Subcutaneous abdominal adipose tissue (tissue), 5 donors: ENCODE data around the gene PMEPA1.
A peak's percentile ranks its signal among the peaks of the same experiment; 100 is the strongest.

Experiments used
- H3K27ac ChIP-seq: one replicate; pipeline ENCODE4 v1.7.0; 2013; ENCODE audit warnings: low read depth, mild to moderate bottlenecking, inconsistent platforms, low read length, moderate library complexity
- H3K27me3 ChIP-seq, 5 donors: one replicate each; pipeline ENCODE4 v1.7.0; 2013; ENCODE audit warnings: low read length in 5 of 5, inconsistent platforms in 1 of 5; ENCODE audit not compliant: control insufficient read depth in 5 of 5, insufficient read depth in 4 of 5
- H3K36me3 ChIP-seq, 5 donors: one replicate each; pipeline ENCODE4 v1.7.0; 2013; ENCODE audit warnings: low read length in 5 of 5; ENCODE audit not compliant: control insufficient read depth in 5 of 5, insufficient read depth in 5 of 5
- H3K4me1 ChIP-seq, 5 donors: one replicate each; pipeline ENCODE4 v1.7.0; 2013; ENCODE audit warnings: low read length in 5 of 5, mild to moderate bottlenecking in 3 of 5, moderate library complexity in 1 of 5; ENCODE audit not compliant: control insufficient read depth in 5 of 5, insufficient read depth in 5 of 5
- H3K4me3 ChIP-seq, 5 donors: one replicate each; pipeline ENCODE4 v1.7.0; 2013; ENCODE audit warnings: low read length in 5 of 5, low read depth in 1 of 5
- H3K9ac ChIP-seq, 5 donors: one replicate each; pipeline ENCODE4 v1.7.0; 2013; ENCODE audit warnings: low read length in 5 of 5, mild to moderate bottlenecking in 4 of 5, moderate library complexity in 3 of 5
- H3K9me3 ChIP-seq, 5 donors: one replicate each; pipeline ENCODE4 v1.7.0; 2013; ENCODE audit warnings: low read length in 5 of 5; ENCODE audit not compliant: control insufficient read depth in 5 of 5
- donor health status: healthy.
- donor health status: healthy.
- donor health status: healthy.
- donor health status: healthy.
- donor health status: healthy.

Gene PMEPA1, protein sequence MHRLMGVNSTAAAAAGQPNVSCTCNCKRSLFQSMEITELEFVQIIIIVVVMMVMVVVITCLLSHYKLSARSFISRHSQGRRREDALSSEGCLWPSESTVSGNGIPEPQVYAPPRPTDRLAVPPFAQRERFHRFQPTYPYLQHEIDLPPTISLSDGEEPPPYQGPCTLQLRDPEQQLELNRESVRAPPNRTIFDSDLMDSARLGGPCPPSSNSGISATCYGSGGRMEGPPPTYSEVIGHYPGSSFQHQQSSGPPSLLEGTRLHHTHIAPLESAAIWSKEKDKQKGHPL

DNA sequence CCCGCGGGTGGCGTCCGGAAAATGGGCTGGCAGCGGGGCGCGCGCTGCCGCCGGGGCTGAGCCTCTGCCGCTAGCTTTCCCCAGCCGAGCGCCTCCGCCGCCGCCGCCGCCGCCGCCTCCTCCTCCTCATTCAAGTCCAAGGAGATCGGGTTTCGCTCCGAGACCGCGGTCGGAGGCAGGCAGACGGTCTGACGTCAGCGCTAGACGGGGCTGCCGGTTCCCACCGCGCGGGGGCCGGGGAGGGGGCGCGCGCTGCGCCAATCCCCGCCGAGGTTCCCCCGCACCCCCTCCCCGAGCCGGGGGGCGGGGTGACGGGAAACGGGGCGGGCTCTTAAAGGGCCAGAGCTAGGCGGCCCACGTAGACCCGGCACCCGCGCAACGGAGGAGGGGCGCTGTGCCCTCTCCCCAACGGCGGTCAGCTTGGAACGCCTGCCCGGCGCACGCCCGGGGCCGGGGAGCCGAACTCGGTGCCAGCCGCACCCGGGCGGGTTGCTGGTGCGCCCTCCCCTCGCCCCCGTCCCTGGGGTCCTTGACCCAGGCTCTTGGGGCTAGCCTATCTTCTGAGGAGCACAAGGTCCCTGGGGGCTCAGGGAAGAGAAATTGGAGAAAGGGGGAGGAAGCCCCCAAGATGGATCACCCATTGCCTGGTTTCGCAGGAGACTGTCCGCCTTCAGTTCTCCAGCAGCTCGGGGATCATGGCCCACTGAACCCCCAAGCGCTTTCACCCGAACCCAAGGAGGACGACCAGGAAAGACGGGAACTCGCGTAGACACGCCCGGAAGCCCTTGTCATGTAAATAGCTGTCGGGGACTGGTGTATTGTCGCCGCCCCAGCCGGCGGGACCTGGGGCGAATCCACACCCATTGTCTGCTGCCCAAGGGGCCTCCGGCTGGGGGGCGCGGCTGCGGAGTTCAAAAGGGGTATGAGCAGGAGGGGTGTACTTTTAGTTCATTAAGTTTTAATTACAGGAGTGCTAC, at the start of gene PMEPA1:
PMEPA1 (minus strand) TSS at position 193 of the 977 bp plus-strand sequence. CDS start 433 bp downstream, outside the sequence.
- no peaks in the 10 kb centered on the region for H3K36me3 ChIP-seq
- H3K4me3 ChIP-seq: peak within 1 kb of the TSS; percentile 84 to 95 (median 92)
- H3K9me3 ChIP-seq: no peaks in the 10 kb centered on the region
- H3K27me3 ChIP-seq: no peaks in the 10 kb centered on the region
- peak within 1 kb of the TSS; percentile 84 to 96 (median 91) for H3K9ac ChIP-seq
- H3K4me1 ChIP-seq: peaks cover 10 to 86% (median 75%) of the 10 kb centered on the region in 5 donors
- H3K27ac ChIP-seq: peak within 1 kb of the TSS; percentile 95

DNA sequence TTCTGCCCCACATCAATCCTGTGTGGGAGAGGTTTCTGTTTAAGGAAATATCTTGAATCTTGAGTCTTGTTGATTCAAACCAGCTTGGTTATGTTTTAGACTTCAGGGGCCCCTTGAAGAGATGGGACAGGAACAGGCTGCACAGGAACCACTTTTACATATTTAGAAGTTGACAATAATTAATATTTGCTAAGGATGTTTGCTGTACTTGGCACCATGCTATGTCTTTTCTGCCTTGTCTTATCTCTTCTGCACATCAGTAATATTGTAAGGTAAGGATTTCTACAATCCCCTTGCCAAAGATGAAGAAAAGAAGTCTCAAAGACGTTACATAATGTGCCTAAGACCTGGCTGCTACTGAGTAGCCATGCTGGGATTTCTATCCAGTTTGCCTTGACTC, 48.0 kb upstream of the PMEPA1 start:
- Histone ChIP-seq H3K27me3 (peaks cover 0 to 3% (median 0%) of the 10 kb centered on the region in 5 donors), H3K36me3 (no peaks in the 10 kb centered on the region), H3K4me1 (no peaks in the 10 kb centered on the region), H3K9ac (no peak overlapping the region), H3K27ac (no peak overlapping the region), H3K9me3 (peaks cover 0 to 12% (median 8%) of the 10 kb centered on the region in 5 donors), H3K4me3 (no peak overlapping the region)

DNA sequence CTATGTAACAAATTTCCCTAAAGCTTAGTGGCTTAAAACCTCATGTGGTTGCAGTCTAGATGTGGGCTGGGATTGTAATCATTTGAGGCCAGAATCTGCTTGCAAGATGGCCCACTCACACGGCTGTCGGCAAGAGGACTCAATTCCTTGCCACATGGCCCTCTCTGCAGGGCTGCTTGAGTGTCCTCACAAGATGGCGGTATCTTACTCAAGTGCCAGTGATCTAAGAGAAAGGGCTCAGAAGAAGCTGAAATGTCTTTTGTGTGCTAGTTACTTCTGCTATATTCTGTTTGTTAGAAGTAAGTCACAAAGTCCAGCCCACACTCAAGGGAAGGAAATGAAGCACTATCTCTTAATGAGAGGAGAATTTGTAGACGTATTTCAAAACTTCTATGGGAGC, 47.1 kb upstream of the PMEPA1 start:
- no peaks in the 10 kb centered on the region for H3K36me3 ChIP-seq
- no peaks in the 10 kb centered on the region for H3K27me3 ChIP-seq
- no peak overlapping the region for H3K4me3 ChIP-seq
- H3K9me3 ChIP-seq: peaks cover 0 to 12% (median 8%) of the 10 kb centered on the region in 5 donors
- H3K27ac ChIP-seq: no peak overlapping the region
- no peak overlapping the region for H3K9ac ChIP-seq
- no peaks in the 10 kb centered on the region for H3K4me1 ChIP-seq

- no peaks in the 10 kb centered on the region for H3K27me3 ChIP-seq
- H3K4me3 ChIP-seq: no peak overlapping the region
- H3K4me1 ChIP-seq: no peaks in the 10 kb centered on the region
- H3K36me3 ChIP-seq: no peaks in the 10 kb centered on the region
- no peak overlapping the region for H3K27ac ChIP-seq
- no peak overlapping the region for H3K9ac ChIP-seq
- peaks cover 0 to 15% (median 11%) of the 10 kb centered on the region in 5 donors for H3K9me3 ChIP-seq
Observed at GRCh38 chr20:57756213-57756612, 46.4 kb upstream of the PMEPA1 start.

GRCh38 chr20:57755609-57756008, 45.8 kb upstream of the PMEPA1 start:
- H3K36me3 ChIP-seq: no peaks in the 10 kb centered on the region
- no peak overlapping the region for H3K4me3 ChIP-seq
- peaks cover 0 to 15% (median 12%) of the 10 kb centered on the region in 5 donors for H3K9me3 ChIP-seq
- H3K9ac ChIP-seq: no peak overlapping the region
- H3K27ac ChIP-seq: no peak overlapping the region
- H3K4me1 ChIP-seq: no peaks in the 10 kb centered on the region
- H3K27me3 ChIP-seq: no peaks in the 10 kb centered on the region

DNA sequence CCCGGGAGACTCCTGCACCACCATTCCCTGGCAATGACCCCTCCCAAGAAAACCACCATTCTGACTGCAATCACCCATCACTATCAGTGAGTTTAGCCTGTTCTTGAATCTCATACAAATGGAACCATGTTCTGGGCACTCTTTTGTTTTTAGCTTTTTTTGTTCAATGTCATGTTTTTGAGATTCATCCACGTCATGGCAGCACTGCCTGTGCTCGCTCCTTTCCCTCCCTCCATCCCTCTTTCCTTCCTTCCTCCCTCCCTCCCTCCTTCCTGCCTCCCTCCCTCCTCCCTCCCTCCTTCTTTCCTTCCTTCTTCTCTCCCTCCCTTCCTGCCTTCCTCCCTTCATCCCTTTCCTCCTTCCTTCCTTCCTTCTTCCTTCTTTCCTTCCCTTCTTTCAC, 44.4 kb upstream of the PMEPA1 start:
- Histone ChIP-seq H3K36me3 (no peaks in the 10 kb centered on the region), H3K9ac (no peak overlapping the region), H3K27me3 (no peaks in the 10 kb centered on the region), H3K27ac (no peak overlapping the region), H3K9me3 (peaks cover 0 to 13% (median 12%) of the 10 kb centered on the region in 5 donors), H3K4me1 (peaks cover 2 to 11% (median 7%) of the 10 kb centered on the region in 5 donors), H3K4me3 (no peak overlapping the region)

- peaks cover 3 to 18% (median 13%) of the 10 kb centered on the region in 5 donors for H3K4me1 ChIP-seq
- peaks cover 0 to 13% (median 12%) of the 10 kb centered on the region in 5 donors for H3K9me3 ChIP-seq
- H3K9ac ChIP-seq: no peak overlapping the region
- peaks cover 0 to 1% (median 0%) of the 10 kb centered on the region in 5 donors for H3K27me3 ChIP-seq
- no peaks in the 10 kb centered on the region for H3K36me3 ChIP-seq
- no peak overlapping the region for H3K4me3 ChIP-seq
- H3K27ac ChIP-seq: no peak overlapping the region
Observed at GRCh38 chr20:57753332-57754164, 43.7 kb upstream of the PMEPA1 start.

DNA sequence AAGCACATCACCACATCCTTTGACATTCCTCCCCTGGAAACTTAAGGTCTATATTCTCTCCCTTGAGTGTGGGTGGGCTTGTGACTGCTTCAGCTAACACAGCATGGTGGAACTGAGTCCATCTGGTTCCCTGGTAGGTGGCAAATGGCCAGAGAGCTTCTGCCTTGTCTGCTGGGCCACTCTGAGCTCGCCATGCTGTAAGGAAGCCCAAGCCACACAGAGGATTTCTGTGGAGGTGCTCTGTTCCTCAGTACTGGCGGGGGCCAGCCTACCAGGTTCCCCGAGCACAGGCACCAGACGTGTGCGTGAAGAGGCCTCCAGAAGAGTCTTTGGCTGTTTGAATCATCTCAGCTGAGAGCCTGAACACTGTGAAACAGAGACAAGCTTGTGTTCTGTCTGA, 41.6 kb upstream of the PMEPA1 start:
- Histone ChIP-seq H3K4me1 (peaks cover 10 to 39% (median 32%) of the 10 kb centered on the region in 5 donors), H3K27ac (no peak overlapping the region), H3K9ac (no peak overlapping the region), H3K36me3 (no peaks in the 10 kb centered on the region), H3K4me3 (no peak overlapping the region), H3K9me3 (peaks cover 0 to 5% (median 4%) of the 10 kb centered on the region in 5 donors), H3K27me3 (peaks cover 0 to 3% (median 0%) of the 10 kb centered on the region in 5 donors)

GRCh38 chr20:57749869-57750268, 40.1 kb upstream of the PMEPA1 start:
- no peaks in the 10 kb centered on the region for H3K36me3 ChIP-seq
- H3K27ac ChIP-seq: no peak overlapping the region
- no peak overlapping the region for H3K9ac ChIP-seq

More at GRCh38 chr20:57749869-57750268, 40.1 kb upstream of the PMEPA1 start:
- Histone ChIP-seq H3K4me3 (no peak overlapping the region), H3K9me3 (peaks cover 0 to 5% (median 3%) of the 10 kb centered on the region in 5 donors), H3K27me3 (peaks cover 0 to 3% (median 0%) of the 10 kb centered on the region in 5 donors), H3K4me1 (peaks cover 10 to 40% (median 32%) of the 10 kb centered on the region in 5 donors)
